Measurements from ENCODE around the gene SLC35E3.
"Not testable (repeated sequence)": the region's sequence is repeated elsewhere in the genome, so short reads cannot be mapped to it uniquely, and the experiment has no call there.

Gene SLC35E3

GRCh38 chr12:68796399-68796798, 50.4 kb downstream of the SLC35E3 start:
- no peak for DNase-seq

- DNase-seq, result no peak
Measured at GRCh38 chr12:68798882-68799234, 52.9 kb downstream of the SLC35E3 start.

GRCh38 chr12:68800294-68800693, 54.3 kb downstream of the SLC35E3 start:
- DNase-seq, result no peak

- DNase-seq, result not testable (repeated sequence)
Measured at GRCh38 chr12:68801124-68801523, 55.1 kb downstream of the SLC35E3 start.

GRCh38 chr12:68802372-68802745, 56.4 kb downstream of the SLC35E3 start:
- not testable (repeated sequence) for DNase-seq

- DNase-seq, result not testable (repeated sequence)
Measured at GRCh38 chr12:68802911-68803651, 57.1 kb downstream of the SLC35E3 start.

- no peak for DNase-seq
Measured at GRCh38 chr12:68803948-68804656, 58.1 kb downstream of the SLC35E3 start.

GRCh38 chr12:68804657-68805591, 58.9 kb downstream of the SLC35E3 start:
- DNase-seq, result no peak

- DNase-seq, result no peak
Measured at GRCh38 chr12:68805592-68806120, 59.7 kb downstream of the SLC35E3 start.

- no peak for DNase-seq
Measured at GRCh38 chr12:68806488-68807237, 60.7 kb downstream of the SLC35E3 start.

GRCh38 chr12:68807274-68807575, 61.2 kb downstream of the SLC35E3 start:
- not testable (repeated sequence) for DNase-seq

- DNase-seq, result peak; percentile 96
Measured at GRCh38 chr12:68807576-68808387, 61.8 kb downstream of the SLC35E3 start, which contains the start of gene MDM2. MDM2 (plus strand) TSS chr12:68808177; CDS start chr12:68808478, 301 bp downstream.

GRCh38 chr12:68808388-68809189, 62.6 kb downstream of the SLC35E3 start:
- DNase-seq, result peak; percentile 82

- DNase-seq, result no peak
Measured at GRCh38 chr12:68809190-68810026, 63.4 kb downstream of the SLC35E3 start.

- DNase-seq, result not testable (repeated sequence)
Measured at GRCh38 chr12:68810027-68810389, 64.0 kb downstream of the SLC35E3 start.

- not testable (repeated sequence) for DNase-seq
Measured at GRCh38 chr12:68811573-68811972, 65.6 kb downstream of the SLC35E3 start.

GRCh38 chr12:68812553-68813241, 66.7 kb downstream of the SLC35E3 start:
- DNase-seq, result no peak

GRCh38 chr12:68813242-68813593, 67.2 kb downstream of the SLC35E3 start:
- DNase-seq, result no peak

Measured in stimulated activated CD8-positive, alpha-beta memory T cell treated with anti-CD3 and anti-CD28 coated beads, Interleukin-4, amount 100 ng/mL, for 48 hours (primary cell).